Esophagus squamous epithelium (tissue), 5 donors: ENCODE results near the gene FALEC. TPM values are rescaled to one million over a fixed set of nuclear protein-coding genes. Genes with fewer than 3 reads are reported as not detected.

ENCODE experiments used
- DNase-seq: peaks from one replicate; lab custom pipeline; 2025; lab: John Stamatoyannopoulos, UW
- H3K27ac ChIP-seq, 4 donors: fragments of 200-600 bp; sonication (generic); one replicate each; pipeline ENCODE4 v1.5.1; 2016 to 2019; ENCODE audit warnings: mild to moderate bottlenecking in 1 of 4
- H3K27me3 ChIP-seq, 4 donors: fragments of 200-600 bp; sonication (generic); 1 replicate in 3 of 4; 2 replicates in 1 of 4; pipeline versions ENCODE4 v1.5.1 to v1.6.0; 2017 to 2021; ENCODE audit warnings: antibody characterized with exemption in 1 of 4
- H3K36me3 ChIP-seq, 3 donors: fragments of 200-600 bp; sonication (generic); one replicate each; pipeline ENCODE4 v1.5.1; 2016 to 2019
- H3K4me1 ChIP-seq, 3 donors: fragments of 200-600 bp; sonication (generic); one replicate each; pipeline ENCODE4 v1.5.1; 2017 to 2019
- H3K4me3 ChIP-seq, 4 donors: fragments of 200-600 bp; sonication (generic); 1 replicate in 3 of 4; 2 replicates in 1 of 4; pipeline ENCODE4 v1.5.1; 2016 to 2019; ENCODE audit warnings: mild to moderate bottlenecking in 2 of 4, moderate library complexity in 1 of 4
- H3K9me3 ChIP-seq, 3 donors: fragments of 200-600 bp; sonication (generic); one replicate each; pipeline ENCODE4 v1.5.1; 2016 to 2019
- POLR2A ChIP-seq, 4 donors: fragments of 450-650 bp; IDR thresholded peaks; one replicate each; pipeline ENCODE4 v1.6.1; 2017; ENCODE audit warnings: antibody characterized with exemption in 4 of 4, mild to moderate bottlenecking in 4 of 4, moderate library complexity in 3 of 4
- WGBS, 2 donors: methylation state at CpG; one replicate each; pipeline ENCODE4 v1.1.5; 2018; 5-methylcytosine and 5-hydroxymethylcytosine counted together
- intact Hi-C: fragments of 100-400 bp; cut with DNase I; formaldehyde crosslinking; loops from one replicate; pipeline ENCODE4 v1.15.0; 2022
- total RNA-seq, 4 donors: library from RNA; depleted of rRNA; stranded (reverse); fragments of >200 nt; gene quantifications; one replicate each; pipeline ENCODE4 v1.1.0, GENCODE V29; 2016
- TF ChIP-seq, protein P1 (sequence below), 6 experiments: fragments of 450-650 bp in 4 of 6; fragments of 200-600 bp in 2 of 6; sonication (generic) in 2 of 6; IDR thresholded peaks; one replicate each; pipeline ENCODE4 v1.5.1; 2016 to 2019; ENCODE audit warnings: antibody characterized with exemption in 6 of 6, mild to moderate bottlenecking in 4 of 6, moderate library complexity in 4 of 6
- donor health status: DM: yes; HTN: yes; CAD: no.

FALEC gene
- total RNA-seq, 4 donors from 2014 or later = 3.6 TPM; not detected in 3

DNA sequence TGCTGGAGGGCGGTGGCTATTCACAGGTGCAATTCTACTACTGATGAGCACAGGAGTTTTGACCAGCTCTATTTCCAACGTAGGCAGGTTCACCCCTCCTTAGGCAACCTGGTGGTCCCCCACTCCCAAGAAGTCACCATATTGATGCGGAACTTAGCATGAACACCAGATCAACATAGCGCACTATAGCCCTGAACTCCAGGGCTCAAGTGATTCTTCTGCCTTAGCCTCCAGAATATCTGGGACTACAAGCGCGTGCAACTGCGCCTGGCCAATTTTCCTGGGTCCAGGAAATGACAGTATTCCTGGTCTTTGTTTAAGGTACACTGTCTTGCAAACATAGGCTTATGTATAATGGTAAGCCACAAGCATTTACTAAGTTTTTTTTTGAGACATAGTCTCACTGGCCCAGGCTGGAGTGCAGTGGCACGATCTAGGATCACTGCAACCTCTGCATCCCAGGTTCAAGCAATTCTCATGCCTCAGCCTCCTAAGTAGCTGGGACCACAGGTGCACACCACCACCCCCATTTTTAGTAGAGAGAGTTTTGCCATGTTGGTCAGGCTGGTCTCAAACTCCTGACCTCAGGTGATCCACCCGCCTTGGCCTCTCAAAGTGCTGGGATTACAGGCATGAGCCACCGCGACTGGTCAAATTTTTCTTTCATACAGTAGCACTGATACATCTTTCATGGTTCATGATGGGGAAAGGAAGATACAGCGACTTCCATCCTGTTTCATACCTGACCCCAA lies 51.2 kb downstream of the FALEC start:
- WGBS, 2 donors = 79% methylated on average over 9 to 11 of the region's 12 CpGs
- H3K4me3 ChIP-seq = peak overlapping the region in 3 of 4 donors; percentile 36 to 58 (median 37)
- H3K27ac ChIP-seq = peak overlapping the region; percentile 92 to 100 (median 98)
- TF ChIP-seq, protein P1, sequence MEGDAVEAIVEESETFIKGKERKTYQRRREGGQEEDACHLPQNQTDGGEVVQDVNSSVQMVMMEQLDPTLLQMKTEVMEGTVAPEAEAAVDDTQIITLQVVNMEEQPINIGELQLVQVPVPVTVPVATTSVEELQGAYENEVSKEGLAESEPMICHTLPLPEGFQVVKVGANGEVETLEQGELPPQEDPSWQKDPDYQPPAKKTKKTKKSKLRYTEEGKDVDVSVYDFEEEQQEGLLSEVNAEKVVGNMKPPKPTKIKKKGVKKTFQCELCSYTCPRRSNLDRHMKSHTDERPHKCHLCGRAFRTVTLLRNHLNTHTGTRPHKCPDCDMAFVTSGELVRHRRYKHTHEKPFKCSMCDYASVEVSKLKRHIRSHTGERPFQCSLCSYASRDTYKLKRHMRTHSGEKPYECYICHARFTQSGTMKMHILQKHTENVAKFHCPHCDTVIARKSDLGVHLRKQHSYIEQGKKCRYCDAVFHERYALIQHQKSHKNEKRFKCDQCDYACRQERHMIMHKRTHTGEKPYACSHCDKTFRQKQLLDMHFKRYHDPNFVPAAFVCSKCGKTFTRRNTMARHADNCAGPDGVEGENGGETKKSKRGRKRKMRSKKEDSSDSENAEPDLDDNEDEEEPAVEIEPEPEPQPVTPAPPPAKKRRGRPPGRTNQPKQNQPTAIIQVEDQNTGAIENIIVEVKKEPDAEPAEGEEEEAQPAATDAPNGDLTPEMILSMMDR (IDR thresholded peaks at IDR 0.05) = no peak
- no peak for TF ChIP-seq POLR2A (IDR thresholded peaks at IDR 0.05)
- no peaks in the 10 kb centered on the region for H3K9me3 ChIP-seq
- no peak for DNase-seq
- peaks cover 88 to 100% (median 91%) of the 10 kb centered on the region in 3 donors for H3K4me1 ChIP-seq
- no peaks in the 10 kb centered on the region for H3K27me3 ChIP-seq
- intact Hi-C loops = no loop called here
- H3K36me3 ChIP-seq = peaks cover 0 to 11% (median 0%) of the 10 kb centered on the region in 3 donors

DNA sequence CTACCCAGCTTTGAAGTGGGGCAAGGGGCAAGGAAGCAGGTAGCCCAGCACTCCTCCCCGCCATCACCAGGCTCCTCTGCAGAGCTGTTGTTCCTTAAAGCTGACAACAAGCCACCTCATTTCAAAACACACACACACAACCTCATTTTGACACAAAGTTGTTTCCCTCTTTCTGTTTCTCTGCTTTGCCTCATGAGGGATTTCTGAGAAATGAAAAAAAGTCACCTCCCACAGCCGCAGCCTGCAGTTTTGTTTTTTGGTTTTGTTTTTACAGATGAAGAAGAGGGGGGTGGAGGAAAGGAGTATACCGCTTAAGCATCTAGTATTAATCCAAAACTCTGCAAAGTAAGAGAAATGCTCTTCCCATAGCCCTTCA lies 51.8 kb downstream of the FALEC start:
- no peak for DNase-seq
- 13% methylated on average over 3 of the region's 3 CpGs for WGBS, 2 donors
- peak overlapping the region; percentile 4 to 58 (median 36) for H3K4me3 ChIP-seq
- H3K36me3 ChIP-seq = peaks cover 0 to 16% (median 0%) of the 10 kb centered on the region in 3 donors
- H3K27ac ChIP-seq = peak overlapping the region; percentile 92 to 100 (median 98)
- no peaks in the 10 kb centered on the region for H3K27me3 ChIP-seq
- no peaks in the 10 kb centered on the region for H3K9me3 ChIP-seq
- intact Hi-C loops = no loop called here
- TF ChIP-seq, protein P1 (IDR thresholded peaks at IDR 0.05) = no peak
- peak in 1 of 4 donors; percentile 45 for TF ChIP-seq POLR2A (IDR thresholded peaks at IDR 0.05)
- H3K4me1 ChIP-seq = peaks cover 82 to 100% (median 93%) of the 10 kb centered on the region in 3 donors

DNA sequence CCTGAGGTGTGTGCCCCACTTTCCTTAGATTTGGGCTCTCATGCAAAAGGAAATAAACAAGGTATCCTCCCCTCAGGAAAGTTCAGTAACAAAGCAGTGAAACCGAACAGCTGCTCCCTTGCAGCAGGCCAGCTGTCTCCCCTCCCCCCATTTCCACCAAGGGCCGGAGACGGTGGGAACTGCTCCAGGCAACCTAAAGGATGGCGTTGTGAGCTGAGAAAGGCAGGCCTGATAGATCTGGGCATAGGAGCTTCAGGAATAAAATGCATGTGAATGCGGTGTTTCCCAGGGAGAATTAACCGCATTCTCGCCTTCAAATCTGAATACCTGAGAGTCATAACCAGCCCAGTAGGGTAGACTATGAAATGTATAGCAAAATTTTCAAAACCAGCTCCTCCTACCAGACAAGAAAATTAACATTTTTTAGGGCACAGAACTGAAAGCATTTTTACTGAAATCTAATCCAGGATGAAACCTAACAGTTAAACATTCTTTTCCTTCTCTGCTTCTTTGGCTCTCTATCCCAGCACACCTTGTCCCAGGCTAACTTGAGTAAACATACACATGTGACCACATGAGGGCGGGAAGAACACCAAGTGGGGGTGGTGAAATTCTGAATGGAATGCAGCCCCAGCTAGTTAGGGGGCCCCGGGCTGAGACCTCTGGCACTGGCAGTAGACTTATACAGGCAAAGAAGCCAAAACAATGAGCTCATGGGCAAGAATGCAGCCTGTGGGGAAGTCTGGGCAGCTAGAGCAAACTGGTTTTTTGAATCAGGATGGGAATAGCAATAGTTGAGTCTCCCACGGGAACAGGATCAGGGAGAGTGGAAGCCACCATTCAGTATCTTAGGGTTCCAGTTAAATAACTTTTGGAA lies 52.4 kb downstream of the FALEC start:
- TF ChIP-seq, protein P1 (IDR thresholded peaks at IDR 0.05) = peak in 2 of 6 experiments; percentile 4 to 17
- TF ChIP-seq POLR2A (IDR thresholded peaks at IDR 0.05) = peak in 1 of 4 donors; percentile 37
- Histone ChIP-seq H3K36me3 (peaks cover 0 to 23% (median 5%) of the 10 kb centered on the region in 3 donors), H3K27ac (peak overlapping the region; percentile 92 to 100 (median 98)), H3K4me1 (peaks cover 76 to 100% (median 91%) of the 10 kb centered on the region in 3 donors), H3K27me3 (no peaks in the 10 kb centered on the region), H3K9me3 (no peaks in the 10 kb centered on the region), H3K4me3 (peak overlapping the region; percentile 4 to 58 (median 36))
- 2 to 3% methylated on average over 10 of the region's 10 CpGs for WGBS, 2 donors
- intact Hi-C loops = no loop called here
- no peak for DNase-seq

DNA sequence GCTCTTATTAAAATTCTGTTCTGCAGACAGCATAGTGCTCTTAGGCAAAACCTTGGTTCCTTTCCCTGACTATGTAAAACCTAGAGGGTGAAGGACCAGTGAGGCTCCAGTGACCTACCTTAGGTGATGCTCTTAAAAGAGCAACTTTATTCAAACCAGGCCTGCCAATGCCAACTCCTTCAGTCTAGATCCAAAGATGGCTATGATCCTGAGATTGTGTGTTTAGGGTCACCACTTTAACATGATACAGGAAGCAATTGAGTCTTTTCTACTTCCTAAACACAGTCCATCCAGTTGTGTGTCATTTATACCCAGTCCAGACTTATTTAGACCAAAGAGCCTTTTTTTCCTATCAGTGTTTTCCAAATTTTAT lies 53.0 kb downstream of the FALEC start:
- intact Hi-C loops = no loop called here
- TF ChIP-seq, protein P1 (IDR thresholded peaks at IDR 0.05) = no peak
- no peak for TF ChIP-seq POLR2A (IDR thresholded peaks at IDR 0.05)
- Histone ChIP-seq H3K27me3 (no peaks in the 10 kb centered on the region), H3K36me3 (peaks cover 0 to 29% (median 12%) of the 10 kb centered on the region in 3 donors), H3K9me3 (no peaks in the 10 kb centered on the region), H3K4me1 (peaks cover 76 to 100% (median 91%) of the 10 kb centered on the region in 3 donors), H3K4me3 (peak overlapping the region in 3 of 4 donors; percentile 36 to 58 (median 37)), H3K27ac (peak overlapping the region; percentile 92 to 100 (median 98))
- no peak for DNase-seq
